Ovary (tissue), 9 donors: ENCODE measurements around the gene UPK1B. TPM values are rescaled to one million over a fixed set of nuclear protein-coding genes. Genes with fewer than 3 reads are reported as not detected.

ENCODE experiments used
- DNase-seq, 5 donors: peaks; one replicate each; pipeline ENCODE4 v3.0.0-alpha.2; 2019 to 2020
- H3K27ac ChIP-seq, 2 donors: fragments of 200-600 bp; one replicate each; pipeline versions ENCODE4 v1.5.1 to v1.8.0; 2019 to 2022
- H3K27me3 ChIP-seq: fragments of 200-600 bp; one replicate; pipeline ENCODE4 v1.8.0; 2022
- H3K36me3 ChIP-seq: fragments of 200-600 bp; sonication (generic); one replicate; pipeline ENCODE4 v1.5.1; 2019
- H3K4me1 ChIP-seq: one replicate; pipeline ENCODE4 v1.8.1; 2013; ENCODE audit warnings: mild to moderate bottlenecking, moderate library complexity; ENCODE audit not compliant: insufficient read depth
- H3K4me3 ChIP-seq: fragments of 200-600 bp; sonication (generic); one replicate; pipeline ENCODE4 v1.5.1; 2017
- H3K9me3 ChIP-seq, 2 donors: fragments of 200-600 bp in 1 of 2; sonication (generic) in 1 of 2; one replicate each; pipeline versions ENCODE4 v1.5.1 to v1.8.1; 2013 to 2019; ENCODE audit warnings: mild to moderate bottlenecking in 1 of 2, moderate library complexity in 1 of 2
- EP300 ChIP-seq: sonication (generic); formaldehyde crosslinking; IDR thresholded peaks from one replicate; pipeline ENCODE4 v1.6.1; 2017; ENCODE audit warnings: antibody characterized with exemption
- POLR2A ChIP-seq: fragments of 450-650 bp; IDR thresholded peaks from one replicate; pipeline ENCODE4 v1.6.1; 2017; ENCODE audit warnings: antibody characterized with exemption, mild to moderate bottlenecking, moderate library complexity
- WGBS, 3 donors: extraction: QIAGEN DNeasy Blood & Tissue Kit in 1 of 3; methylation state at CpG; one replicate each; pipeline versions ENCODE4 v1.1.5 to v1.1.7; 2013 to 2017; 5-methylcytosine and 5-hydroxymethylcytosine counted together
- intact Hi-C, 4 donors: fragments of 100-400 bp; cut with DNase I; formaldehyde crosslinking; loops; one replicate each; pipeline versions ENCODE4 v1.11.0 to v1.15.1; 2022 to 2023
- polyA plus RNA-seq, 2 donors: library from polyadenylated mRNA; stranded (reverse); fragments of 200-250 nt in 1 of 2; fragments of 350-450 nt in 1 of 2; fragmentation: Illumina TruSeq in 1 of 2; extraction: RNeasy Lipid Tissue Mini Kit (QIAGEN cat#74804) in 1 of 2; gene quantifications; one replicate each; pipeline ENCODE4 v1.2.3, GENCODE V29; 2013 to 2014
- total RNA-seq, 7 donors: library from RNA; depleted of rRNA in 2 of 7; stranded (reverse); fragments of >200 nt in 2 of 7; fragmentation: NEBNext Ultra II Directional in 3 of 7; extraction: Animal tissue kit (Norgen Biotek cat#: 25700) in 3 of 7; gene quantifications; one replicate each; pipeline versions ENCODE4 v1.1.0 to v1.2.4, GENCODE V29; 2016 to 2023
- TF ChIP-seq, protein P1 (sequence below), 3 donors: fragments of 450-650 bp in 2 of 3; fragments of 200-600 bp in 1 of 3; IDR thresholded peaks; one replicate each; pipeline versions ENCODE4 v1.5.1 to v1.8.0; 2016 to 2022; ENCODE audit warnings: antibody characterized with exemption in 3 of 3, mild to moderate bottlenecking in 1 of 3
- donor health status: DM: no; HTN: no; CAD: no; lungs with moderate emphysema.
- donor health status: DM: no; HTN: no; CAD: no.
- donor health status: Bipolar disorder and iron deficiency.
- donor health status: DM: yes; HTN: yes; CAD: no.
- donor health status: DM: no; HTN: no; CAD: no.
- donor health status: DM: yes; HTN: yes; CAD: no.

Gene UPK1B
- total and polyA plus RNA-seq, 9 donors: 0.05 to 1.4 (median 0.69) TPM; not detected in 4

GRCh38 chr3:119205685-119206084 lies 32.3 kb downstream of the UPK1B start:
- DNase-seq: no peak
- intact Hi-C loops: no loop called here
- 56 to 74% (median 60%) methylated on average over 5 of the region's 5 CpGs for WGBS, 3 donors
- Histone ChIP-seq H3K4me1 (peaks cover 1% of the 10 kb centered on the region), H3K36me3 (no peaks in the 10 kb centered on the region), H3K27ac (no peak overlapping the region), H3K4me3 (no peak overlapping the region), H3K27me3 (no peaks in the 10 kb centered on the region), H3K9me3 (no peaks in the 10 kb centered on the region)
- TF ChIP-seq, protein P1, sequence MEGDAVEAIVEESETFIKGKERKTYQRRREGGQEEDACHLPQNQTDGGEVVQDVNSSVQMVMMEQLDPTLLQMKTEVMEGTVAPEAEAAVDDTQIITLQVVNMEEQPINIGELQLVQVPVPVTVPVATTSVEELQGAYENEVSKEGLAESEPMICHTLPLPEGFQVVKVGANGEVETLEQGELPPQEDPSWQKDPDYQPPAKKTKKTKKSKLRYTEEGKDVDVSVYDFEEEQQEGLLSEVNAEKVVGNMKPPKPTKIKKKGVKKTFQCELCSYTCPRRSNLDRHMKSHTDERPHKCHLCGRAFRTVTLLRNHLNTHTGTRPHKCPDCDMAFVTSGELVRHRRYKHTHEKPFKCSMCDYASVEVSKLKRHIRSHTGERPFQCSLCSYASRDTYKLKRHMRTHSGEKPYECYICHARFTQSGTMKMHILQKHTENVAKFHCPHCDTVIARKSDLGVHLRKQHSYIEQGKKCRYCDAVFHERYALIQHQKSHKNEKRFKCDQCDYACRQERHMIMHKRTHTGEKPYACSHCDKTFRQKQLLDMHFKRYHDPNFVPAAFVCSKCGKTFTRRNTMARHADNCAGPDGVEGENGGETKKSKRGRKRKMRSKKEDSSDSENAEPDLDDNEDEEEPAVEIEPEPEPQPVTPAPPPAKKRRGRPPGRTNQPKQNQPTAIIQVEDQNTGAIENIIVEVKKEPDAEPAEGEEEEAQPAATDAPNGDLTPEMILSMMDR (IDR thresholded peaks at IDR 0.05): no peak
- no peak for TF ChIP-seq EP300
- no peak for TF ChIP-seq POLR2A

- intact Hi-C loops: no loop called here
- Histone ChIP-seq H3K9me3 (no peaks in the 10 kb centered on the region), H3K36me3 (no peaks in the 10 kb centered on the region), H3K4me3 (no peak overlapping the region), H3K27ac (no peak overlapping the region), H3K27me3 (no peaks in the 10 kb centered on the region), H3K4me1 (peaks cover 1% of the 10 kb centered on the region)
- WGBS, 3 donors: 66 to 85% (median 69%) methylated on average over 4 of the region's 4 CpGs
- TF ChIP-seq EP300 (no peak), POLR2A (no peak)
- TF ChIP-seq, protein P1 (IDR thresholded peaks at IDR 0.05): no peak
- no peak for DNase-seq
These were observed 33.5 kb downstream of the UPK1B start for GRCh38 chr3:119206611-119207511.

DNA sequence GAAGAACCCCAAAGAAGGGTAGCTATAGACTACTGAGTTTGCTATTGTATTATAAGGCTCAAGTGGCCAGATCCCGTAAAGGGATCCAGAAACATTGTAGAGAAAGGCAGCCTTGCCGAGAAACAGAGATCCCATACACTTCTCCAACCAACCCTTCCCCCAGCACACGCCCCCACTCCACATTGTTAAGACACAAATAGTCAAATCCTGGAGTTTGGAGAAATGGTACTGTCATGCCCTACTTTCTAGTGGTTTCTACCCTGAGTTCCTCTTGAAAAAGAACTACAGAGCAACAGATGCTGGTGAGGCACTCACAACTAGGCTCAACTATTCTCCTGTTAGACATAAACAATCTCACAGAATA lies 34.1 kb downstream of the UPK1B start:
- no peak overlapping the region for H3K27ac ChIP-seq
- H3K4me3 ChIP-seq: no peak overlapping the region
- intact Hi-C loops: no loop called here
- peaks cover 1% of the 10 kb centered on the region for H3K4me1 ChIP-seq
- 79 to 81% (median 79%) methylated on average over 3 of the region's 3 CpGs for WGBS, 3 donors
- H3K36me3 ChIP-seq: no peaks in the 10 kb centered on the region
- no peak for TF ChIP-seq EP300
- DNase-seq: no peak
- H3K9me3 ChIP-seq: no peaks in the 10 kb centered on the region
- no peaks in the 10 kb centered on the region for H3K27me3 ChIP-seq

DNA sequence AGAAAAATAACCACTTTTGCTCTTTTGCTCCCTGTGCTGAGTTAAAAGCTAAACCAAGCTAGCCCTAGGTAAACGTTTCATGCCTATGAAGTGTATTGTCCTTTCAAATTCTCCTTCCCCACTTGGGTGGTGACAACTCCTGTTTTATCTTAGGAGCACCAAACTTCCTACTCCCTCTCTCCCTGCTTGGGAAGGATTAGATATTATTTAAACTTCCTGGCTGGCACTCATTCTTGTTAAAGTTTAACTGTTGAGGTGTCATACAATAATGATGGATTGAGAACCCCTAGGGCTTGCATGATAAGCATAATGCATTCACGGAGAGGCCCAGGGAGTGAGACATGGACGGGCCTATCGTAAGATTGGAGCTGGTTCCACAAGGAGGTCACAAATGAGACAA lies 37.8 kb downstream of the UPK1B start:
- WGBS, 3 donors: 49 to 54% (median 51%) methylated on average over 4 of the region's 4 CpGs
- Histone ChIP-seq H3K4me1 (no peaks in the 10 kb centered on the region), H3K9me3 (no peaks in the 10 kb centered on the region), H3K36me3 (no peaks in the 10 kb centered on the region), H3K27ac (no peak overlapping the region), H3K27me3 (no peaks in the 10 kb centered on the region), H3K4me3 (no peak overlapping the region)
- TF ChIP-seq, protein P1 (IDR thresholded peaks at IDR 0.05): no peak
- TF ChIP-seq EP300 (no peak), POLR2A (no peak)
- DNase-seq: no peak
- intact Hi-C loops: no loop called here

- Histone ChIP-seq H3K4me3 (no peak overlapping the region), H3K27ac (no peak overlapping the region), H3K36me3 (no peaks in the 10 kb centered on the region), H3K27me3 (no peaks in the 10 kb centered on the region), H3K4me1 (no peaks in the 10 kb centered on the region), H3K9me3 (no peaks in the 10 kb centered on the region)
- intact Hi-C loops: no loop called here
- 81 to 95% (median 94%) methylated on average over 6 of the region's 6 CpGs for WGBS, 3 donors
- no peak for TF ChIP-seq POLR2A
- TF ChIP-seq, protein P1 (IDR thresholded peaks at IDR 0.05): no peak
- no peak for TF ChIP-seq EP300
- DNase-seq: no peak
These were observed 38.4 kb downstream of the UPK1B start for GRCh38 chr3:119211803-119212202.
